Activated T-cell treated with anti-CD3 and anti-CD28 coated beads for 1 hour (primary cell): ENCODE results near the gene TMEM190.

Experiments used
- DNase-seq: peaks from one replicate; pipeline ENCODE4 v3.0.0-alpha.2; 2020; ENCODE audit warnings: low read depth

Gene TMEM190

GRCh38 chr19:55372316-55373081 is 4.1 kb upstream of the TMEM190 start:
- no peak for DNase-seq

GRCh38 chr19:55373306-55373992 is 3.2 kb upstream of the TMEM190 start:
- DNase-seq: no peak

GRCh38 chr19:55373993-55374757 is 2.5 kb upstream of the TMEM190 start:
- no peak for DNase-seq

- no peak for DNase-seq
Measured at GRCh38 chr19:55377356-55378131, 918 bp downstream of the TMEM190 start.

- DNase-seq: no peak
Measured at GRCh38 chr19:55379174-55379573, 2.5 kb downstream of the TMEM190 start.

- DNase-seq: no peak
Measured at GRCh38 chr19:55382013-55382412, 5.4 kb downstream of the TMEM190 start.

- DNase-seq: no peak
Measured at GRCh38 chr19:55382522-55383054, 6.0 kb downstream of the TMEM190 start.

GRCh38 chr19:55383279-55384130 is 6.9 kb downstream of the TMEM190 start:
- peak; percentile 18 for DNase-seq

GRCh38 chr19:55384131-55384919 is 7.7 kb downstream of the TMEM190 start, which contains the start of gene TMEM238:
TMEM238 (minus strand) TSS chr19:55384292; CDS start chr19:55384259, 33 bp downstream.
- DNase-seq: peak; percentile 18

GRCh38 chr19:55384920-55385723 is 8.5 kb downstream of the TMEM190 start:
- DNase-seq: peak; percentile 93

GRCh38 chr19:55385724-55386492 is 9.3 kb downstream of the TMEM190 start, which contains the start of gene RPL28:
RPL28 (plus strand) TSS chr19:55385932; CDS start chr19:55386358, 426 bp downstream.
- DNase-seq: peak; percentile 95

- no peak for DNase-seq
Measured at GRCh38 chr19:55386493-55386971, 9.9 kb downstream of the TMEM190 start.

GRCh38 chr19:55387736-55388497 is 11.3 kb downstream of the TMEM190 start:
- DNase-seq: no peak

GRCh38 chr19:55389386-55390317 is 13.0 kb downstream of the TMEM190 start:
- DNase-seq: no peak

- no peak for DNase-seq
Measured at GRCh38 chr19:55390461-55390880, 13.8 kb downstream of the TMEM190 start.

- DNase-seq: no peak
Measured at GRCh38 chr19:55391191-55391670, 14.6 kb downstream of the TMEM190 start.
